Epithelial cell of esophagus (primary cell): ENCODE measurements around the gene NLGN1.

Source experiments
- DNase-seq: peaks from one replicate; pipeline ENCODE4 v3.0.0; 2010; ENCODE audit warnings: low read depth
- H3K4me3 ChIP-seq: 2 replicates; pipeline ENCODE4 v1.5.1; 2011; ENCODE audit warnings: mild to moderate bottlenecking, low read length, control low read depth
- CTCF ChIP-seq: IDR thresholded peaks from 2 replicates; pipeline ENCODE4 v1.5.1; 2011; ENCODE audit warnings: low read depth, mild to moderate bottlenecking, low read length, control low read depth, inconsistent platforms; ENCODE audit not compliant: insufficient read depth; ENCODE audit errors: missing control alignments

NLGN1 gene

GRCh38 chr3:174215456-174215855 lies 817.9 kb downstream of the NLGN1 start:
- no peak overlapping the region for H3K4me3 ChIP-seq
- no peak for DNase-seq
- no peak for TF ChIP-seq CTCF

GRCh38 chr3:174216019-174216418 lies 818.5 kb downstream of the NLGN1 start:
- no peak for DNase-seq
- TF ChIP-seq CTCF: no peak
- no peak overlapping the region for H3K4me3 ChIP-seq

- TF ChIP-seq CTCF: no peak
- no peak for DNase-seq
- H3K4me3 ChIP-seq: no peak overlapping the region
Measured at GRCh38 chr3:174216946-174217718, 819.6 kb downstream of the NLGN1 start.

- TF ChIP-seq CTCF: no peak
- no peak for DNase-seq
- no peak overlapping the region for H3K4me3 ChIP-seq
Measured at GRCh38 chr3:174218016-174218415, 820.5 kb downstream of the NLGN1 start.

GRCh38 chr3:174219738-174220137 lies 822.2 kb downstream of the NLGN1 start:
- TF ChIP-seq CTCF: no peak
- H3K4me3 ChIP-seq: no peak overlapping the region
- DNase-seq: no peak

GRCh38 chr3:174220775-174221554 lies 823.4 kb downstream of the NLGN1 start:
- DNase-seq: no peak
- no peak for TF ChIP-seq CTCF
- no peak overlapping the region for H3K4me3 ChIP-seq
